Trophoblast cell (in vitro differentiated cells and primary cell): ENCODE measurements around the gene PCBP4.
A peak's percentile ranks its signal among the peaks of the same experiment; 100 is the strongest.

Experiments used
- DNase-seq, 2 donors: peaks; one replicate each; pipeline ENCODE4 v3.0.0-alpha.2; 2016
- H2AFZ ChIP-seq: 2 replicates; pipeline ENCODE4 v1.6.1; 2013; ENCODE audit warnings: low read length, moderate library complexity, mild to moderate bottlenecking; ENCODE audit not compliant: insufficient read depth, poor library complexity
- H2AK5ac ChIP-seq: 2 replicates; pipeline ENCODE4 v1.6.1; 2013; ENCODE audit warnings: mild to moderate bottlenecking, low read length
- H2BK120ac ChIP-seq: 2 replicates; pipeline ENCODE4 v1.6.1; 2013; ENCODE audit warnings: low read length, mild to moderate bottlenecking, moderate library complexity; ENCODE audit not compliant: insufficient read depth, poor library complexity
- H2BK12ac ChIP-seq: 2 replicates; pipeline ENCODE4 v1.6.1; 2013; ENCODE audit warnings: mild to moderate bottlenecking, low read length, moderate library complexity
- H2BK5ac ChIP-seq: 2 replicates; pipeline ENCODE4 v1.6.1; 2013; ENCODE audit warnings: low read length, low read depth, moderate library complexity, mild to moderate bottlenecking; ENCODE audit not compliant: poor library complexity
- H3K14ac ChIP-seq: 2 replicates; pipeline ENCODE4 v1.6.1; 2013; ENCODE audit warnings: mild to moderate bottlenecking, low read length
- H3K18ac ChIP-seq: 2 replicates; pipeline ENCODE4 v1.6.1; 2013; ENCODE audit warnings: mild to moderate bottlenecking, low read length
- H3K23ac ChIP-seq: 2 replicates; pipeline ENCODE4 v1.6.1; 2013; ENCODE audit warnings: low read length
- H3K27ac ChIP-seq: 2 replicates; pipeline ENCODE4 v1.5.1; 2013; ENCODE audit warnings: low read depth, mild to moderate bottlenecking, inconsistent platforms, low read length, moderate library complexity
- H3K27me3 ChIP-seq: 2 replicates; pipeline ENCODE4 v1.6.1; 2013; ENCODE audit warnings: inconsistent platforms, mild to moderate bottlenecking, low read length, moderate library complexity; ENCODE audit not compliant: insufficient read depth
- H3K36me3 ChIP-seq, 2 experiments: 1 replicate in 1 of 2; 2 replicates in 1 of 2; pipeline ENCODE4 v1.6.1; 2013; ENCODE audit warnings: low read length in 2 of 2, mild to moderate bottlenecking in 2 of 2, moderate library complexity in 1 of 2; ENCODE audit not compliant: insufficient read depth in 2 of 2, control insufficient read depth in 1 of 2
- H3K4ac ChIP-seq: 2 replicates; pipeline ENCODE4 v1.6.1; 2013; ENCODE audit warnings: low read depth, mild to moderate bottlenecking, low read length, moderate library complexity
- H3K4me1 ChIP-seq, 2 experiments: 1 replicate in 1 of 2; 2 replicates in 1 of 2; pipeline ENCODE4 v1.6.1; 2013; ENCODE audit warnings: low read length in 2 of 2, mild to moderate bottlenecking in 2 of 2, moderate library complexity in 1 of 2; ENCODE audit not compliant: insufficient read depth in 2 of 2, control insufficient read depth in 1 of 2
- H3K4me2 ChIP-seq: 2 replicates; pipeline ENCODE4 v1.6.1; 2013; ENCODE audit warnings: inconsistent platforms, mild to moderate bottlenecking, low read length, moderate library complexity
- H3K4me3 ChIP-seq: 2 replicates; pipeline ENCODE4 v1.5.1; 2013; ENCODE audit warnings: mild to moderate bottlenecking, low read depth, low read length, inconsistent platforms
- H3K79me1 ChIP-seq: one replicate; pipeline ENCODE4 v1.6.1; 2013; ENCODE audit warnings: low read length
- H3K79me2 ChIP-seq: 2 replicates; pipeline ENCODE4 v1.6.1; 2013; ENCODE audit warnings: low read length, mild to moderate bottlenecking; ENCODE audit not compliant: control insufficient read depth, insufficient read depth, poor library complexity
- H3K9ac ChIP-seq: 2 replicates; pipeline ENCODE4 v1.6.1; 2013; ENCODE audit warnings: mild to moderate bottlenecking, low read length
- H3K9me3 ChIP-seq: 2 replicates; pipeline ENCODE4 v1.6.1; 2013; ENCODE audit warnings: low read depth, mild to moderate bottlenecking, control low read depth, inconsistent platforms, low read length; ENCODE audit not compliant: insufficient read depth
- H4K12ac ChIP-seq: 2 replicates; pipeline ENCODE4 v1.6.1; 2013; ENCODE audit warnings: low read depth, mild to moderate bottlenecking, low read length, moderate library complexity
- H4K8ac ChIP-seq: 2 replicates; pipeline ENCODE4 v1.6.1; 2013; ENCODE audit warnings: low read depth, mild to moderate bottlenecking, low read length, moderate library complexity
- H4K91ac ChIP-seq: one replicate; pipeline ENCODE4 v1.6.1; 2013; ENCODE audit warnings: low read depth, mild to moderate bottlenecking, low read length, moderate library complexity
- WGBS: extraction: QIAGEN DNeasy Blood & Tissue Kit; methylation state at CpG from one replicate; pipeline ENCODE4 v1.1.7; 2013; ENCODE audit warnings: missing lambda C conversion rate; ENCODE audit not compliant: insufficient read length, insufficient coverage; ENCODE audit errors: extremely low coverage; 5-methylcytosine and 5-hydroxymethylcytosine counted together

PCBP4 gene

DNA sequence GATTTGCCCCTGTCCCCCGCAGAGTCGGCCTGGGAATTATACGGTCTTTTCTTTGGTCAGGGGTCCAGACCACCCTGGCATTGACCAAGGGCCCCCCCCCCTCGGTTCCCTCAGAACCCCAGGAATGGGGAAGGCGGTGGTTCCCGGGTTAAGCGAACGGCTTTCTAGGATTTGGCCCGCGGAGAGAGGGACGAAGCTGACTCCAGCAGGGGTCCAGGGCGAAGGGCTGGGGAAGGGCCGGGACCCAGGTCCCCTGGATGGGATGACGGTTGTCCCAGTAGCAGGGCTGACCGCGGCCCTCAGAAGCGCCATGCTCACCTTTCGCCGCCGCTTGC, 25.8 kb downstream of the PCBP4 start:
- H3K4me2 ChIP-seq: peak overlapping the region; percentile 96
- H2BK5ac ChIP-seq: no peak overlapping the region
- H3K36me3 ChIP-seq: peaks cover 17 to 18% of the 10 kb centered on the region in 2 experiments
- peak overlapping the region; percentile 61 for H2AFZ ChIP-seq
- DNase-seq: no peak
- no peak overlapping the region for H4K91ac ChIP-seq
- H3K27me3 ChIP-seq: no peaks in the 10 kb centered on the region
- H3K23ac ChIP-seq: no peak overlapping the region
- no peak overlapping the region for H2BK12ac ChIP-seq
- H3K79me1 ChIP-seq: peaks cover 5% of the 10 kb centered on the region
- no CpG with 5 or more reads among the region's 20 CpGs for WGBS
- peaks cover 12 to 14% of the 10 kb centered on the region in 2 experiments for H3K4me1 ChIP-seq
- no peak overlapping the region for H4K12ac ChIP-seq
- H4K8ac ChIP-seq: peak overlapping the region; percentile 56
- H2AK5ac ChIP-seq: no peak overlapping the region
- H2BK120ac ChIP-seq: no peak overlapping the region
- H3K14ac ChIP-seq: no peak overlapping the region
- H3K27ac ChIP-seq: no peak overlapping the region
- H3K9ac ChIP-seq: peak overlapping the region; percentile 80
- no peak overlapping the region for H3K4ac ChIP-seq
- no peak overlapping the region for H3K18ac ChIP-seq
- H3K9me3 ChIP-seq: no peaks in the 10 kb centered on the region
- H3K4me3 ChIP-seq: peak overlapping the region; percentile 83
- H3K79me2 ChIP-seq: peaks cover 4% of the 10 kb centered on the region

GRCh38 chr3:51940648-51941462, 26.4 kb downstream of the PCBP4 start:
- Histone ChIP-seq H3K36me3 (peaks cover 22 to 24% of the 10 kb centered on the region in 2 experiments), H4K8ac (peak overlapping the region; percentile 4), H3K79me1 (peaks cover 5% of the 10 kb centered on the region), H2BK120ac (no peak overlapping the region), H3K18ac (no peak overlapping the region), H3K27ac (no peak overlapping the region), H3K4me1 (peaks cover 12 to 14% of the 10 kb centered on the region in 2 experiments), H3K14ac (no peak overlapping the region), H3K4me2 (peak overlapping the region; percentile 96), H3K9me3 (no peaks in the 10 kb centered on the region), H2BK5ac (no peak overlapping the region), H3K79me2 (peaks cover 4% of the 10 kb centered on the region), H4K12ac (no peak overlapping the region), H3K4ac (no peak overlapping the region), H2AFZ (peak overlapping the region; percentile 61), H2AK5ac (no peak overlapping the region), H3K27me3 (no peaks in the 10 kb centered on the region), H3K9ac (peak overlapping the region; percentile 80), H4K91ac (no peak overlapping the region), H3K4me3 (peak overlapping the region; percentile 83), H3K23ac (peak overlapping the region; percentile 14), H2BK12ac (no peak overlapping the region)
- WGBS: no CpG with 5 or more reads among the region's 13 CpGs
- DNase-seq: peak in 1 of 2 donors; percentile 4

DNA sequence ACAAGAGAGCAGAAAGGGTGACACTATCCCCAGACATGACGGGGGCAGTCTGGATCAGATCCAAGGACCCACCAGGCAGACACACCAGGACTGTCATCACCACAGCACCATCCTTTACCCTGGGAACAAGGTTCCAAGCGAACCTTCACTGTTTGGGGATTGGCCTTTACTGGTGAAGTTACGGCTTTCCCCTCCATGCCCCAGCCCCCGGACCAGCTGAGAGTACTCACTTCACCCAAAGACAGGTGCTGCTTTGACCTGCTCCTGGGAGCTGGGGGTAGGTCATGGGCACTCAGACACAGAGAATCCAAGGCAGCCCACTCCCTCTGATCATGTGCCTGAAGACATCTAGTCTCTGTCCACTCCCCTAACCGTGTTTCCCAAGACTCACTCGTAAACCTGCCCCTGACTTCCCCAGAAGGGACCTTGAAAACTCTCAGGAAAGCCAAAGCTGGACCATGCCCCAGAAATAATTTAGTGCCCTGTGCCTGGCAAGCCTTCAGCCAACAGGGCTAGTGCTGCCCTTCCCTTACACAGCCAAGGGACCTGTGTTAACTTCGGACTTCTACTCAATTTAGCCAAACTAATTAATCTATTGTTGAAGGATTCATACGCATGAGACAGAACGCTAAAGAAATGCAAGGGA, 28.4 kb downstream of the PCBP4 start:
- H2AFZ ChIP-seq: no peak overlapping the region
- H3K79me1 ChIP-seq: peaks cover 5% of the 10 kb centered on the region
- no peak overlapping the region for H3K4me3 ChIP-seq
- H3K79me2 ChIP-seq: peaks cover 4% of the 10 kb centered on the region
- no peak overlapping the region for H3K27ac ChIP-seq
- WGBS: no CpG with 5 or more reads among the region's 9 CpGs
- H3K4ac ChIP-seq: no peak overlapping the region
- no peak overlapping the region for H2BK12ac ChIP-seq
- peaks cover 39 to 40% of the 10 kb centered on the region in 2 experiments for H3K36me3 ChIP-seq
- H2BK5ac ChIP-seq: no peak overlapping the region
- no peak for DNase-seq
- peaks cover 12 to 14% of the 10 kb centered on the region in 2 experiments for H3K4me1 ChIP-seq
- H4K8ac ChIP-seq: no peak overlapping the region
- no peaks in the 10 kb centered on the region for H3K27me3 ChIP-seq
- H3K18ac ChIP-seq: no peak overlapping the region
- H3K14ac ChIP-seq: no peak overlapping the region
- no peak overlapping the region for H4K91ac ChIP-seq
- H2BK120ac ChIP-seq: no peak overlapping the region
- no peak overlapping the region for H3K9ac ChIP-seq
- no peak overlapping the region for H3K4me2 ChIP-seq
- H3K23ac ChIP-seq: no peak overlapping the region
- H3K9me3 ChIP-seq: no peaks in the 10 kb centered on the region
- no peak overlapping the region for H2AK5ac ChIP-seq
- no peak overlapping the region for H4K12ac ChIP-seq

- Histone ChIP-seq H3K27ac (no peak overlapping the region), H3K18ac (no peak overlapping the region), H3K9ac (no peak overlapping the region), H4K91ac (no peak overlapping the region), H3K4me3 (no peak overlapping the region), H3K23ac (no peak overlapping the region), H3K36me3 (peaks cover 48% of the 10 kb centered on the region in 2 experiments), H3K79me1 (peaks cover 5% of the 10 kb centered on the region), H4K12ac (no peak overlapping the region), H3K14ac (no peak overlapping the region), H4K8ac (no peak overlapping the region), H3K9me3 (no peaks in the 10 kb centered on the region), H3K4me2 (no peak overlapping the region), H3K4ac (no peak overlapping the region), H3K79me2 (peaks cover 4% of the 10 kb centered on the region), H2AFZ (no peak overlapping the region), H2AK5ac (no peak overlapping the region), H2BK5ac (no peak overlapping the region), H2BK12ac (no peak overlapping the region), H3K27me3 (no peaks in the 10 kb centered on the region), H2BK120ac (no peak overlapping the region), H3K4me1 (peaks cover 12% of the 10 kb centered on the region in 2 experiments)
- no CpG with 5 or more reads among the region's 13 CpGs for WGBS
- DNase-seq: no peak
These were observed 29.4 kb downstream of the PCBP4 start for GRCh38 chr3:51937611-51938450.
